Cerebellar nuclear complex (tissue), 1 donor: Measurements from ENCODE around the gene SPRR1A.

ENCODE experiments used
- DNase-seq, 2 experiments: peaks; one replicate each; lab custom pipeline; 2025; lab: John Stamatoyannopoulos, UW

SPRR1A gene

GRCh38 chr1:153028766-153029165 is 44.9 kb downstream of the SPRR1A start:
- no peak for DNase-seq

- DNase-seq: no peak
These were observed 47.0 kb downstream of the SPRR1A start, which contains the start of gene SPRR1B for GRCh38 chr1:153030895-153031294. Gene SPRR1B (plus strand): TSS chr1:153031203. CDS start chr1:153032346, 1,143 bp downstream.

GRCh38 chr1:153032073-153032472 is 48.2 kb downstream of the SPRR1A start:
- no peak for DNase-seq

GRCh38 chr1:153032677-153033308 is 48.9 kb downstream of the SPRR1A start:
- DNase-seq: no peak

GRCh38 chr1:153035211-153035610 is 51.3 kb downstream of the SPRR1A start:
- DNase-seq: no peak
